Fibroblast of lung (primary cell): ENCODE data around the gene CYLC1. TPM values are rescaled to one million over a fixed set of nuclear protein-coding genes. Genes with fewer than 3 reads are reported as not detected.

Experiments used
- DNase-seq, 2 donors: peaks; one replicate each; pipeline versions ENCODE4 v3.0.0 to v3.0.0-alpha.2; 2010; ENCODE audit warnings: low read depth in 2 of 2
- H2AFZ ChIP-seq: 2 replicates; pipeline ENCODE4 v1.5.1; 2012; ENCODE audit warnings: low read length, control low read depth, inconsistent platforms
- H3K27ac ChIP-seq: 2 replicates; pipeline ENCODE4 v1.5.1; 2011; ENCODE audit warnings: low read length, control low read depth; ENCODE audit not compliant: insufficient read depth
- H3K27me3 ChIP-seq: 2 replicates; pipeline ENCODE4 v1.5.1; 2011; ENCODE audit warnings: mild to moderate bottlenecking, low read length; ENCODE audit not compliant: control insufficient read depth, insufficient read depth
- H3K36me3 ChIP-seq: 2 replicates; pipeline ENCODE4 v1.5.1; 2011; ENCODE audit warnings: low read length; ENCODE audit not compliant: control insufficient read depth, insufficient read depth
- H3K4me1 ChIP-seq: 2 replicates; pipeline ENCODE4 v1.5.1; 2011; ENCODE audit warnings: low read length; ENCODE audit not compliant: control insufficient read depth, insufficient read depth; ENCODE audit errors: extremely low read depth
- H3K4me2 ChIP-seq: 2 replicates; pipeline ENCODE4 v1.5.1; 2011; ENCODE audit warnings: low read length, control low read depth; ENCODE audit not compliant: insufficient read depth; ENCODE audit errors: extremely low read depth
- H3K4me3 ChIP-seq, 4 experiments: fragments of 200-600 bp in 1 of 4; sonication (generic) in 1 of 4; replicated peaks in 1 of 4; 2 replicates each; pipeline ENCODE4 v1.5.1; 2011 to 2016; ENCODE audit warnings: low read length in 4 of 4, low read depth in 3 of 4, mild to moderate bottlenecking in 3 of 4, control low read depth in 2 of 4, inconsistent platforms in 1 of 4, mixed read lengths in 1 of 4; ENCODE audit not compliant: insufficient read depth in 1 of 4; ENCODE audit errors: control extremely low read depth in 1 of 4
- H3K79me2 ChIP-seq: 2 replicates; pipeline ENCODE4 v1.5.1; 2012; ENCODE audit warnings: mild to moderate bottlenecking, low read length, inconsistent platforms; ENCODE audit not compliant: control insufficient read depth, insufficient read depth
- H3K9ac ChIP-seq: 2 replicates; pipeline ENCODE4 v1.5.1; 2011; ENCODE audit warnings: mild to moderate bottlenecking, low read length, control low read depth; ENCODE audit not compliant: insufficient read depth
- H3K9me3 ChIP-seq: 2 replicates; pipeline ENCODE4 v1.5.1; 2012; ENCODE audit warnings: low read depth, low read length; ENCODE audit not compliant: control insufficient read depth, insufficient read depth
- H4K20me1 ChIP-seq: 2 replicates; pipeline ENCODE4 v1.5.1; 2011; ENCODE audit warnings: low read length; ENCODE audit not compliant: control insufficient read depth, insufficient read depth; ENCODE audit errors: extremely low read depth
- EZH2 ChIP-seq: IDR thresholded peaks from 2 replicates; pipeline ENCODE4 v1.5.1; 2012; ENCODE audit warnings: low read length, control low read depth, mild to moderate bottlenecking; ENCODE audit errors: missing control alignments
- polyA plus RNA-seq, 2 donors: library from polyadenylated mRNA; depleted of rRNA in 1 of 2; stranded (reverse) in 1 of 2; unstranded in 1 of 2; fragments of >200 nt; gene quantifications; 2 replicates each; pipeline ENCODE4 v1.2.1, GENCODE V29; 2011 to 2012; ENCODE audit warnings: missing spikeins in 1 of 2
- total RNA-seq: library from RNA; depleted of rRNA; stranded (reverse); fragments of >200 nt; gene quantifications from 2 replicates; pipeline ENCODE4 v1.2.1, GENCODE V29; 2014
- TF ChIP-seq, protein P1 (sequence below), 2 donors: IDR thresholded peaks in 1 of 2; conservative IDR thresholded peaks in 1 of 2; 1 replicate in 1 of 2; 2 replicates in 1 of 2; pipeline ENCODE4 v1.5.1; 2011 to 2012; ENCODE audit warnings: low read length in 2 of 2, control low read depth in 1 of 2, inconsistent platforms in 1 of 2, low read depth in 1 of 2, mild to moderate bottlenecking in 1 of 2

Gene CYLC1
- total and polyA plus RNA-seq, 2 donors (not counting 1 experiment from before 2014, with no cell fraction given): not detected

DNA sequence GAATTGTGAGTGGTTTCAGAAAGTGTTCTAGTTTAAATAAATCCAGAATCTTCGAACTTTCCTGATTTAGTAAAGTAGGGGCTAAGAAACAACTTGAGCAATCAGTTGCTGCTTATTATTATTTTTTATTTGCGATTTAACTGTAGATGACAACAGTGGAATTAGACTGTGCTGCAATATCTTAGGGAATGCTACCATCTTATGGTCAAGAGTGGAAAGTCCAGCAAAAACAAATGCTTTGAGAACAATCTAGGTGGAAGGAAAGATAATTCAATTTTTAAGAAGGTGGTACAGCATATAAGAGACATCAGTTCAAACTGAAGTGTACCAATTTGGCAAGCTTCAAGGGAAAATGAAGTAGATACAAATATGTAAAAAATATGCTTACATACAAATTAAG lies 73.3 kb downstream of the CYLC1 start:
- H3K27ac ChIP-seq: no peak overlapping the region
- H2AFZ ChIP-seq: no peak overlapping the region
- H3K9me3 ChIP-seq: no peaks in the 10 kb centered on the region
- H3K27me3 ChIP-seq: no peaks in the 10 kb centered on the region
- H3K4me3 ChIP-seq: no peak overlapping the region
- no peaks in the 10 kb centered on the region for H3K79me2 ChIP-seq
- H4K20me1 ChIP-seq: no peaks in the 10 kb centered on the region
- H3K36me3 ChIP-seq: no peaks in the 10 kb centered on the region
- H3K4me2 ChIP-seq: no peak overlapping the region
- TF ChIP-seq EZH2: no peak
- TF ChIP-seq, protein P1, sequence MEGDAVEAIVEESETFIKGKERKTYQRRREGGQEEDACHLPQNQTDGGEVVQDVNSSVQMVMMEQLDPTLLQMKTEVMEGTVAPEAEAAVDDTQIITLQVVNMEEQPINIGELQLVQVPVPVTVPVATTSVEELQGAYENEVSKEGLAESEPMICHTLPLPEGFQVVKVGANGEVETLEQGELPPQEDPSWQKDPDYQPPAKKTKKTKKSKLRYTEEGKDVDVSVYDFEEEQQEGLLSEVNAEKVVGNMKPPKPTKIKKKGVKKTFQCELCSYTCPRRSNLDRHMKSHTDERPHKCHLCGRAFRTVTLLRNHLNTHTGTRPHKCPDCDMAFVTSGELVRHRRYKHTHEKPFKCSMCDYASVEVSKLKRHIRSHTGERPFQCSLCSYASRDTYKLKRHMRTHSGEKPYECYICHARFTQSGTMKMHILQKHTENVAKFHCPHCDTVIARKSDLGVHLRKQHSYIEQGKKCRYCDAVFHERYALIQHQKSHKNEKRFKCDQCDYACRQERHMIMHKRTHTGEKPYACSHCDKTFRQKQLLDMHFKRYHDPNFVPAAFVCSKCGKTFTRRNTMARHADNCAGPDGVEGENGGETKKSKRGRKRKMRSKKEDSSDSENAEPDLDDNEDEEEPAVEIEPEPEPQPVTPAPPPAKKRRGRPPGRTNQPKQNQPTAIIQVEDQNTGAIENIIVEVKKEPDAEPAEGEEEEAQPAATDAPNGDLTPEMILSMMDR (conservative IDR thresholded peaks at IDR 0.05 in 1 of 2, IDR thresholded peaks at IDR 0.05 in 1 of 2; ENCODE audit: low read depth in 1 of 2, low read length in 2 of 2): no peak
- no peak overlapping the region for H3K9ac ChIP-seq
- DNase-seq: no peak
- no peaks in the 10 kb centered on the region for H3K4me1 ChIP-seq
